GM23248 (cell line): ENCODE results near the gene GNAS.

Experiments used
- EZH2 ChIP-seq: fragments of 200-600 bp; sonication (generic); IDR thresholded peaks from 2 replicates; pipeline ENCODE4 v1.6.1; 2018; ENCODE audit warnings: antibody characterized with exemption, mild to moderate bottlenecking; ENCODE audit not compliant: insufficient read depth, poor library complexity, severe bottlenecking
- EZH2phosphoT487 ChIP-seq: fragments of 200-600 bp; sonication (generic); IDR thresholded peaks from 2 replicates; pipeline ENCODE4 v1.6.1; 2018; ENCODE audit warnings: antibody characterized with exemption, moderate library complexity, mild to moderate bottlenecking, low read depth; ENCODE audit not compliant: insufficient read depth

DNA sequence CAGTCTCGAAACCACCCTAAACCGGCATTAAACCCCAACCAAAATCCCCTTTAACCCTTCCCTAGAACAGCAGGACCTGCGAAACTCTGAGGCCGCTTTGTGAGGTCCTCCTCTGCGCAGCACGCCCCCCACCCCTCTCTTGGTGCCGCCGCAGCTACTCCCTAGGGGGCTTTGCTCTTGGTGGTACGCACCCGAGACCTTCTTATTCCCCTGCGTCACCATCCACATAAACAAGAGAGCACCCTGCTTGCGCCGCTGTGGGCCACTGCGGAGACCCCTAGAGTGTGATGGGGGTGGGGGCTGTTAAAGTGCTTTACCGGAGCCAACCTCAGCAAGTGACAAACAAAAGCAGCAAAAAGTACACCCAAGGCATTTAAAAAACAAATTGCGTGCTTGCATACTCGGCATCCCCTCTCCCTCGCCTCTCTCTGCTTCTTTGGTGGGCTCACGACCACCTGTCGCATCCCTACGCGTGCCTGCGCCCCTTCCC is 502 bp upstream of the GNAS start:
- no peak for TF ChIP-seq EZH2
- TF ChIP-seq EZH2phosphoT487, result no peak
